Forelimb muscle (tissue), 1 donor: ENCODE measurements around the gene CDK15. TPM values are rescaled to one million over a fixed set of nuclear protein-coding genes. Genes with fewer than 3 reads are reported as not detected.

Source experiments
- DNase-seq: peaks from one replicate; pipeline ENCODE4 v3.0.0-alpha.2; 2013; ENCODE audit warnings: low read depth
- polyA plus RNA-seq: library from polyadenylated mRNA; unstranded; fragments of 120-200 nt; gene quantifications from one replicate; pipeline ENCODE4 v1.2.1, GENCODE V29; 2013; ENCODE audit not compliant: insufficient read length

Gene CDK15
- polyA plus RNA-seq, 1 donor = 0.99 TPM

GRCh38 chr2:201938156-201938775, 131.9 kb downstream of the CDK15 start:
- DNase-seq = no peak

GRCh38 chr2:201938781-201939180, 132.4 kb downstream of the CDK15 start:
- no peak for DNase-seq

- no peak for DNase-seq
Observed at GRCh38 chr2:201939453-201939941, 133.2 kb downstream of the CDK15 start.

GRCh38 chr2:201942531-201942930, 136.2 kb downstream of the CDK15 start:
- DNase-seq = no peak

Other genes with a start within 250 kb of the CDK15 start
- gene TMEM237, start 163.0 kb upstream of the CDK15 start, polyA plus RNA-seq = 37.5 TPM
- 0.13 TPM for gene MPP4, start 107.9 kb upstream of the CDK15 start, polyA plus RNA-seq
- 16.3 TPM for gene ALS2, start 25.6 kb upstream of the CDK15 start, polyA plus RNA-seq
- 24.4 TPM for gene FZD7, start 227.3 kb downstream of the CDK15 start, polyA plus RNA-seq